GM12865 (cell line): ENCODE results near the gene VPS41.

Source experiments
- DNase-seq: peaks from one replicate; pipeline ENCODE4 v3.0.0; 2010; ENCODE audit warnings: low read depth
- H3K4me3 ChIP-seq: 2 replicates; pipeline ENCODE4 v1.5.1; 2011; ENCODE audit warnings: mild to moderate bottlenecking, low read depth, low read length, control low read depth
- CTCF ChIP-seq: IDR thresholded peaks from 2 replicates; pipeline ENCODE4 v1.5.1; 2011; ENCODE audit warnings: low read length, control low read depth, low read depth, inconsistent platforms; ENCODE audit not compliant: insufficient read depth; ENCODE audit errors: missing control alignments

Gene VPS41

GRCh38 chr7:38907066-38907465 is 1.9 kb downstream of the VPS41 start:
- no peak for DNase-seq
- no peak for TF ChIP-seq CTCF
- no peak overlapping the region; the same call in 1 of the 2 replicates for H3K4me3 ChIP-seq

- peak; percentile 51 for DNase-seq
These were observed 3.8 kb downstream of the VPS41 start for GRCh38 chr7:38905056-38905759.

GRCh38 chr7:38903057-38903456 is 5.9 kb downstream of the VPS41 start:
- DNase-seq, result no peak
- no peak for TF ChIP-seq CTCF

More at GRCh38 chr7:38905056-38905759, 3.8 kb downstream of the VPS41 start:
- H3K4me3 ChIP-seq, result no peak overlapping the region
- TF ChIP-seq CTCF, result no peak

GRCh38 chr7:38902449-38902848 is 6.5 kb downstream of the VPS41 start:
- no peak overlapping the region for H3K4me3 ChIP-seq
- no peak for TF ChIP-seq CTCF
- no peak for DNase-seq

More at GRCh38 chr7:38903057-38903456, 5.9 kb downstream of the VPS41 start:
- no peak overlapping the region for H3K4me3 ChIP-seq

GRCh38 chr7:38893061-38893460 is 15.9 kb downstream of the VPS41 start:
- H3K4me3 ChIP-seq, result no peak overlapping the region
- no peak for DNase-seq
- TF ChIP-seq CTCF, result no peak

- no peak for TF ChIP-seq CTCF
- H3K4me3 ChIP-seq, result no peak overlapping the region
- DNase-seq, result no peak
These were observed 18.4 kb downstream of the VPS41 start for GRCh38 chr7:38890597-38890996.
